Esophagus squamous epithelium (tissue), 4 donors: ENCODE results near the gene LRRC38.

ENCODE experiments used
- CTCF ChIP-seq, 6 experiments: fragments of 450-650 bp in 4 of 6; fragments of 200-600 bp in 2 of 6; sonication (generic) in 2 of 6; IDR thresholded peaks; one replicate each; pipeline ENCODE4 v1.5.1; 2016 to 2019; ENCODE audit warnings: antibody characterized with exemption in 6 of 6, mild to moderate bottlenecking in 4 of 6, moderate library complexity in 4 of 6
- POLR2A ChIP-seq, 4 donors: fragments of 450-650 bp; IDR thresholded peaks; one replicate each; pipeline ENCODE4 v1.6.1; 2017; ENCODE audit warnings: antibody characterized with exemption in 4 of 4, mild to moderate bottlenecking in 4 of 4, moderate library complexity in 3 of 4

DNA sequence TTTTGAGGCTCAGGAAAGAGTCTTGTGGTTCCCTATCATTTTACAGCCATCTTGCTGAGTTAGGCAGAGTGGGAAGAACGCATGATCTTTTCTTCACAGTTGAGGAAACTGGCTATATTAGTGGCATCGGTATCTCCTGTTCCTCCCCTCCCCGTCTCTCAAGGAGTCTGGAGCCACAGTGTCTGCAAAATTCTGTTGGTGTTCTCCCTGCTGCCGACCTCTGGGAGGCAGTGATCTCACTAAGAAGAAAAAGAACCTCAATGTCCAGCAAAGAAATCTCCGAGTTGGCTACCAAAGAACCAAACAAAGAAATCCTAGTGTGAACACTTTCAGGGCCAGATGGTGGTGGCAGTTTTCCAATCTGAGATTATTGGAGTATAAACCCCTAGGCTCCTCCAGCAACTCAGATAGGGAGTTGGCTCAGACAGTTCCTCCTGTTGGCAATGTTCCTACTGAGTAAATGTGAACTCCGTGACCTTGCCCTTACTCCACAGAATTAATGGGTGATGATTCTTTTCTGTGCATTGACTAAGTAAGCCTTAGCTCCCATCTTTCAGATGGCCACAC, 62.3 kb downstream of the LRRC38 start:
- TF ChIP-seq CTCF (IDR thresholded peaks at IDR 0.05) (no peak), POLR2A (IDR thresholded peaks at IDR 0.05) (no peak)
